Mesenchymal stem cell (in vitro differentiated cells and primary cell): ENCODE results near the gene DLGAP5.

Experiments
- DNase-seq: peaks from one replicate; pipeline ENCODE4 v3.0.0-alpha.2; 2013
- H2AFZ ChIP-seq: one replicate; pipeline ENCODE4 v1.6.1; 2013; ENCODE audit warnings: low read depth, mild to moderate bottlenecking, control low read depth, inconsistent platforms, low read length, moderate library complexity
- H2AK5ac ChIP-seq: 2 replicates; pipeline ENCODE4 v1.6.1; 2013; ENCODE audit warnings: low read length, moderate library complexity, mild to moderate bottlenecking, inconsistent platforms; ENCODE audit not compliant: severe bottlenecking
- H2BK120ac ChIP-seq: one replicate; pipeline ENCODE4 v1.6.1; 2013; ENCODE audit warnings: low read depth, mild to moderate bottlenecking, inconsistent platforms, low read length, moderate library complexity
- H2BK12ac ChIP-seq, 2 experiments: one replicate each; pipeline ENCODE4 v1.6.1; 2013; ENCODE audit warnings: inconsistent platforms in 2 of 2, low read length in 2 of 2, mild to moderate bottlenecking in 2 of 2, moderate library complexity in 2 of 2, control low read depth in 1 of 2
- H2BK15ac ChIP-seq: one replicate; pipeline ENCODE4 v1.6.1; 2013; ENCODE audit warnings: mild to moderate bottlenecking, low read depth, inconsistent platforms; ENCODE audit not compliant: poor library complexity, severe bottlenecking
- H2BK5ac ChIP-seq: 2 replicates; pipeline ENCODE4 v1.6.1; 2013; ENCODE audit warnings: low read depth, mild to moderate bottlenecking, low read length, control low read depth, inconsistent platforms; ENCODE audit not compliant: poor library complexity, severe bottlenecking
- H3K14ac ChIP-seq, 2 experiments: one replicate each; pipeline ENCODE4 v1.6.1; 2013; ENCODE audit warnings: inconsistent platforms in 2 of 2, low read length in 2 of 2, control low read depth in 1 of 2, mild to moderate bottlenecking in 1 of 2, moderate library complexity in 1 of 2
- H3K18ac ChIP-seq, 2 experiments: one replicate each; pipeline ENCODE4 v1.6.1; 2013; ENCODE audit warnings: inconsistent platforms in 2 of 2, low read length in 2 of 2, control low read depth in 1 of 2, low read depth in 1 of 2, mild to moderate bottlenecking in 1 of 2
- H3K23ac ChIP-seq, 2 experiments: one replicate each; pipeline ENCODE4 v1.6.1; 2013; ENCODE audit warnings: inconsistent platforms in 2 of 2, low read length in 2 of 2, mild to moderate bottlenecking in 2 of 2, moderate library complexity in 2 of 2, control low read depth in 1 of 2
- H3K27ac ChIP-seq: 2 replicates; pipeline ENCODE4 v1.5.1; 2013; ENCODE audit warnings: mild to moderate bottlenecking, moderate library complexity, low read length, control low read depth, inconsistent platforms; ENCODE audit not compliant: poor library complexity, severe bottlenecking
- H3K27me3 ChIP-seq, 2 experiments: 2 replicates each; pipeline versions ENCODE4 v1.6.1 to v1.7.0; 2013; ENCODE audit warnings: low read length in 2 of 2, mild to moderate bottlenecking in 2 of 2, moderate library complexity in 2 of 2, control low read depth in 1 of 2, inconsistent platforms in 1 of 2; ENCODE audit not compliant: control insufficient read depth in 1 of 2, insufficient read depth in 1 of 2
- H3K36me3 ChIP-seq, 2 experiments: 2 replicates each; pipeline versions ENCODE4 v1.6.1 to v1.7.0; 2013; ENCODE audit warnings: low read length in 2 of 2, control low read depth in 1 of 2, inconsistent platforms in 1 of 2, low read depth in 1 of 2, mild to moderate bottlenecking in 1 of 2; ENCODE audit not compliant: insufficient read depth in 2 of 2, control insufficient read depth in 1 of 2
- H3K4ac ChIP-seq, 2 experiments: one replicate each; pipeline ENCODE4 v1.6.1; 2013; ENCODE audit warnings: inconsistent platforms in 2 of 2, low read length in 2 of 2, mild to moderate bottlenecking in 2 of 2, moderate library complexity in 2 of 2, control low read depth in 1 of 2, low read depth in 1 of 2
- H3K4me1 ChIP-seq: 2 replicates; pipeline ENCODE4 v1.6.1; 2013; ENCODE audit warnings: low read depth, low read length, control low read depth; ENCODE audit not compliant: control insufficient read depth, insufficient read depth
- H3K4me2 ChIP-seq: 2 replicates; pipeline ENCODE4 v1.6.1; 2013; ENCODE audit warnings: low read length, mild to moderate bottlenecking, inconsistent platforms; ENCODE audit not compliant: poor library complexity, severe bottlenecking
- H3K4me3 ChIP-seq, 2 experiments: 2 replicates each; pipeline versions ENCODE4 v1.5.1 to v1.7.0; 2013; ENCODE audit warnings: low read length in 2 of 2, mild to moderate bottlenecking in 2 of 2, control low read depth in 1 of 2, low read depth in 1 of 2; ENCODE audit not compliant: insufficient read depth in 1 of 2
- H3K79me1 ChIP-seq: replicated peaks from 2 replicates; pipeline ENCODE4 v1.6.1; 2013; ENCODE audit warnings: mild to moderate bottlenecking, control low read depth, low read length, inconsistent platforms; ENCODE audit not compliant: poor library complexity, severe bottlenecking
- H3K9ac ChIP-seq: 2 replicates; pipeline ENCODE4 v1.7.0; 2013; ENCODE audit warnings: mild to moderate bottlenecking, low read length, moderate library complexity
- H3K9me3 ChIP-seq: 2 replicates; pipeline ENCODE4 v1.7.0; 2013; ENCODE audit warnings: mild to moderate bottlenecking, low read length; ENCODE audit not compliant: control insufficient read depth
- H4K8ac ChIP-seq: one replicate; pipeline ENCODE4 v1.6.1; 2013; ENCODE audit warnings: inconsistent platforms, mild to moderate bottlenecking, low read length, moderate library complexity
- H4K91ac ChIP-seq: one replicate; pipeline ENCODE4 v1.6.1; 2013; ENCODE audit warnings: mild to moderate bottlenecking, low read length, inconsistent platforms
- WGBS: methylation state at CpG from one replicate; pipeline ENCODE4 v1.1.7; 2013; ENCODE audit warnings: mixed read lengths; 5-methylcytosine and 5-hydroxymethylcytosine counted together

The DLGAP5 gene

DNA sequence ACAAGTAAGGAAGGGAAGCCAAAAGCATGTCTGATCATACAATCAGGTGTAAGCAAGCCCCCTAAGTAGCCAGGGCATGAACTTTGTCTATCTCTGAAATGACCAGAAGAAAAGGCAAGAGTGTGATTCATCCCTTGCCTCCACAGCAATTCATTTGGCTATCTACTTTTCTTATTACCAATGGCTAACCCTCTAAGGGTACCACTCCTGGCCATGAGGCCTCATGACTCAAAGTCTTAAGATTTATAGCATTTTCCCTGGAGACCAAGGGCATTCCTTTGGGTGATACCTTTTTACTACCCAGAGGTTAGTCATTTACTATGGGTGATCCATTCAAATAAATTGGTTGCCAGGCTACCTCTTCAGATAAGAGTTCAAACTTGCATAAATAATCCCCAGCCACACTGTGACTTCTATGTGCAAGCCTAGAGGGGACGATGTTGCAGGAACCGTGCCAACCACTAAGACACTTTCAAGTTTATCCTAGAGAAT, 63.9 kb downstream of the DLGAP5 start:
- Histone ChIP-seq H2BK12ac (no peak overlapping the region), H3K4me2 (no peak overlapping the region), H3K36me3 (peaks cover 0 to 15% of the 10 kb centered on the region in 2 experiments), H3K4me1 (peaks cover 15% of the 10 kb centered on the region), H3K9me3 (no peaks in the 10 kb centered on the region), H3K9ac (no peak overlapping the region), H4K8ac (no peak overlapping the region), H2BK15ac (no peak overlapping the region), H3K23ac (no peak overlapping the region), H2AK5ac (no peak overlapping the region), H3K27ac (no peak overlapping the region), H3K4ac (no peak overlapping the region), H3K79me1 (peaks cover 3% of the 10 kb centered on the region), H3K27me3 (no peaks in the 10 kb centered on the region), H2BK5ac (no peak overlapping the region), H2BK120ac (no peak overlapping the region), H3K4me3 (no peak overlapping the region), H2AFZ (no peak overlapping the region), H3K18ac (no peak overlapping the region), H3K14ac (no peak overlapping the region), H4K91ac (no peak overlapping the region)
- WGBS, result 71% methylated on average over 2 of the region's 2 CpGs
- DNase-seq, result peak; percentile 24

DNA sequence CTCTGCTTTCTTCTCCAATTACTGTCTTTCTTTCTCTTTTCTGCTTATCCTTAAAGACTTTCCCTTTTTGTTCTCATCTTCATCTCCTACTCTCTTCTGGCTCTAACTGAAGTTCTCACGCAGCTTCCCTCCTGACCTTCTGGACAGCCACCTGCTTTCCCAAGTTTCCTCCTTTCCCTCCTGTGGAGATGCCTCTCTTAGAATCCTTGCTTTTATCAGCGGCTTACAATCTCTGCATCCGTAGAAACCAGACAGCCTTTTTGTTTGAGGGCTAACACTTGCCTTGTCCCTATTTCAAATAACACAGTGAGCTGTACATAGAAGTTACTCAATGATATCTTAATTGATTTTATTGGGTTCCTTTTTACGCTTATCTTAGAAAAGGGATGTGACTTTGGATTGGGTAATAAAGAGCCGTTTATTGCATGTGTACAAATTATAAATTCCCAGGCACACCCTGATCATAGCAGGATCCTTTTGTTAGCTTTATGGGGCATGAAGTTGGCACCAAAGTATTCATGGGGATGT, 64.4 kb downstream of the DLGAP5 start:
- Histone ChIP-seq H2BK120ac (no peak overlapping the region), H2BK12ac (no peak overlapping the region), H3K18ac (no peak overlapping the region), H3K4me1 (peaks cover 17% of the 10 kb centered on the region), H2AK5ac (no peak overlapping the region), H2AFZ (no peak overlapping the region), H3K14ac (no peak overlapping the region), H2BK5ac (no peak overlapping the region), H3K79me1 (peaks cover 3% of the 10 kb centered on the region), H3K4me3 (no peak overlapping the region), H2BK15ac (no peak overlapping the region), H4K8ac (no peak overlapping the region), H3K4ac (no peak overlapping the region), H4K91ac (no peak overlapping the region), H3K4me2 (no peak overlapping the region), H3K9me3 (no peaks in the 10 kb centered on the region), H3K23ac (no peak overlapping the region), H3K27me3 (no peaks in the 10 kb centered on the region), H3K9ac (no peak overlapping the region), H3K36me3 (peaks cover 0 to 13% of the 10 kb centered on the region in 2 experiments), H3K27ac (no peak overlapping the region)
- 89% methylated on average over 5 of the region's 5 CpGs for WGBS
- DNase-seq, result no peak

DNA sequence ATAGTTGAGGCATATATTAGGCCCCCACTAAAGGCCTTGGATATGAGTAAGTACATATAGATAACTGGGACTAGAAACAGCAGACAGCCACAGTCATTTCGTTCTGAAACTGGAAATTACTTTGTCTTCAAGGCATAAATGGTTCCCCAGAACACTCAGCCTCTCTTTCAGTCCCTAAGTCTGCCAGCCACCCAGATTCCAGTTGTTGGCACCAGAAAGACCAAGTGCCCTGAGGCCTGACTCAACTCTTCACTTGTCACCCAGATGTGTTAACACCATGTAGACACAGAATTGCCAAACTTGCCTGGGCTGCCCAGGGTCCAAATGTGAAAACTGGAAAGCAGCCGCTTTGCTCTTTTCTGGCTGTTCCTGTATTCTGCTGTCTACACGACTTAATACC, 65.4 kb downstream of the DLGAP5 start:
- peaks cover 0 to 4% of the 10 kb centered on the region in 2 experiments for H3K36me3 ChIP-seq
- H2AK5ac ChIP-seq, result no peak overlapping the region
- no peak overlapping the region for H2BK120ac ChIP-seq
- H3K18ac ChIP-seq, result peak overlapping the region in 1 of 2 experiments; percentile 30
- H3K4me2 ChIP-seq, result no peak overlapping the region
- no peaks in the 10 kb centered on the region for H3K9me3 ChIP-seq
- H2BK12ac ChIP-seq, result no peak overlapping the region
- no peak overlapping the region for H4K8ac ChIP-seq
- H3K9ac ChIP-seq, result no peak overlapping the region
- H2BK5ac ChIP-seq, result no peak overlapping the region
- H3K4me1 ChIP-seq, result peaks cover 17% of the 10 kb centered on the region
- no peak overlapping the region for H3K27ac ChIP-seq
- no peak overlapping the region for H3K23ac ChIP-seq
- H4K91ac ChIP-seq, result peak overlapping the region; percentile 46
- no peak overlapping the region for H3K14ac ChIP-seq
- H3K79me1 ChIP-seq, result peaks cover 2% of the 10 kb centered on the region
- no peak for DNase-seq
- peak overlapping the region; percentile 40 for H2BK15ac ChIP-seq
- no peak overlapping the region for H2AFZ ChIP-seq
- H3K4ac ChIP-seq, result no peak overlapping the region
- H3K4me3 ChIP-seq, result no peak overlapping the region
- 79% methylated on average over 3 of the region's 3 CpGs for WGBS
- no peaks in the 10 kb centered on the region for H3K27me3 ChIP-seq

DNA sequence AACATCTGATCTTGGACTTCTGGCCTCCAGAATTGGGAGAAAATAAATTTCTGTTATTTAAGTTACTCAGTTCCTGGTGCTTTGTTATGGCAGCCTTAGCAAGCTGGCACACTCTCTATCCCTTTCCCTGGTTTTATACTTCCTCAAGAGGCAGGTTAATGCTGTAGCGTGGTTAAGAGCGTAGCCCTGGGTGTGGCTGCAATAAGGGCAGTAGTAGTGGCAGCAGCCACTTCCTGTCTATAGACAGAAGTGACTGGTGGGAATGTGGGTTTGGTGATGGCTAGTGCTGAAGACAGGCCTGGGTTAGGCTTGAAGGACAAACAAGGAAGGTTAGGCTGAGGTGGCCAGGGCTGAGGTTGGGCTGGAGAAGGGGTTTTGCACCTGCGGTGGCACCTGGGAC, 66.0 kb downstream of the DLGAP5 start:
- Histone ChIP-seq H2AK5ac (no peak overlapping the region), H4K8ac (no peak overlapping the region), H2AFZ (no peak overlapping the region), H3K18ac (no peak overlapping the region), H3K23ac (no peak overlapping the region), H3K4me3 (no peak overlapping the region), H3K14ac (no peak overlapping the region), H3K4me1 (peaks cover 17% of the 10 kb centered on the region), H3K4ac (no peak overlapping the region), H3K4me2 (no peak overlapping the region), H3K9ac (no peak overlapping the region), H2BK120ac (no peak overlapping the region), H3K27ac (no peak overlapping the region), H4K91ac (no peak overlapping the region), H2BK5ac (no peak overlapping the region), H3K79me1 (peaks cover 2% of the 10 kb centered on the region), H2BK15ac (peak overlapping the region; percentile 90), H3K36me3 (no peaks in the 10 kb centered on the region), H3K9me3 (no peaks in the 10 kb centered on the region), H2BK12ac (peak overlapping the region in 1 of 2 experiments; percentile 17), H3K27me3 (no peaks in the 10 kb centered on the region)
- 97% methylated on average over 3 of the region's 3 CpGs for WGBS
- no peak for DNase-seq
